DOHH2 (cell line): ENCODE results near the gene ZCCHC9.

Experiments
- H3F3A ChIP-seq: fragments of 200-600 bp; sonication (generic), shearing (Covaris generic); 2 replicates; pipeline ENCODE4 v1.6.0; 2016; ENCODE audit warnings: antibody characterized with exemption, mild to moderate bottlenecking; ENCODE audit not compliant: control insufficient read depth, insufficient read depth
- H3K27ac ChIP-seq: fragments of 200-600 bp; sonication (generic); 2 replicates; pipeline ENCODE4 v1.5.1; 2014; ENCODE audit warnings: low read depth, mild to moderate bottlenecking, low read length, moderate library complexity
- H3K27me3 ChIP-seq: fragments of 200-600 bp; sonication (generic); 2 replicates; pipeline ENCODE4 v1.6.1; 2014; ENCODE audit warnings: mild to moderate bottlenecking, low read length, mixed read lengths; ENCODE audit not compliant: control insufficient read depth
- H3K36me3 ChIP-seq: fragments of 200-600 bp; sonication (generic); 2 replicates; pipeline ENCODE4 v1.6.1; 2014; ENCODE audit warnings: mild to moderate bottlenecking, low read length, moderate library complexity, mixed read lengths; ENCODE audit not compliant: control insufficient read depth
- H3K4me1 ChIP-seq: fragments of 200-600 bp; sonication (generic); 2 replicates; pipeline ENCODE4 v1.6.1; 2014; ENCODE audit warnings: mild to moderate bottlenecking, low read length, mixed read lengths; ENCODE audit not compliant: control insufficient read depth
- H3K4me2 ChIP-seq: fragments of 200-600 bp; sonication (generic); 2 replicates; pipeline ENCODE4 v1.6.0; 2014; ENCODE audit warnings: mild to moderate bottlenecking, low read length, moderate library complexity
- H3K4me3 ChIP-seq: fragments of 200-600 bp; sonication (generic); 2 replicates; pipeline ENCODE4 v1.5.1; 2014; ENCODE audit warnings: mild to moderate bottlenecking, low read length, mixed read lengths
- H3K79me2 ChIP-seq: fragments of 200-600 bp; sonication (generic); 2 replicates; pipeline ENCODE4 v1.6.1; 2014; ENCODE audit warnings: mild to moderate bottlenecking, low read length, mixed read lengths; ENCODE audit not compliant: control insufficient read depth
- H3K9me2 ChIP-seq: fragments of 200-600 bp; sonication (generic); replicated peaks from 2 replicates; pipeline ENCODE4 v1.6.1; 2014; ENCODE audit warnings: mild to moderate bottlenecking, low read length, mixed read lengths; ENCODE audit not compliant: control insufficient read depth
- H3K9me3 ChIP-seq: fragments of 200-600 bp; sonication (generic); 2 replicates; pipeline ENCODE4 v1.6.1; 2014; ENCODE audit warnings: antibody characterized with exemption, low read length, mixed read lengths; ENCODE audit not compliant: control insufficient read depth, insufficient read depth
- H4K20me1 ChIP-seq: fragments of 200-600 bp; sonication (generic); 2 replicates; pipeline ENCODE4 v1.6.0; 2014; ENCODE audit warnings: low read depth, mild to moderate bottlenecking, antibody characterized with exemption, low read length, moderate library complexity; ENCODE audit not compliant: control insufficient read depth, insufficient read depth
- EZH2phosphoT487 ChIP-seq: fragments of 200-600 bp; sonication (generic); IDR thresholded peaks from 2 replicates; pipeline ENCODE4 v1.6.1; 2017; ENCODE audit warnings: borderline replicate concordance, mild to moderate bottlenecking, antibody characterized with exemption, low read length, moderate library complexity, mixed read lengths
- TF ChIP-seq, protein P1 (sequence below): fragments of 200-600 bp; sonication (generic); IDR thresholded peaks from one replicate; pipeline ENCODE4 v1.5.1; 2014; ENCODE audit warnings: antibody characterized with exemption, mild to moderate bottlenecking, low read depth, low read length; ENCODE audit not compliant: poor library complexity, severe bottlenecking

The ZCCHC9 gene

DNA sequence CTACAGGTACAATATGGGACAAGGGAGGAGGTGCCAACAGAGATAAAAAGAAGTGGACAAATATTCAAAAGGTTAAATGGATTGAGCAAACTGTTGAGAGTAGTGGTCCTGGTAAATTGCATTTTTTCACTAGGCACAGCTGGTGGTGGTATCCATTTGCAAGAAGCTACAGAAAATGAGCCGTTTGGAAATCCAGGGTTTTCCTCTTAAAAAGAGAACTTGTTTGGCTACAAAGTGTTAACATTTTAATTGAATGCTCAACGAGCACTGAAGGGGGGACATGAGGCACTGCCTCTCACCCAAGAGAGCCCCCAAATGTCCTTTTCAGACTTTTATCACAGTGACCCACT, 491 bp upstream of the ZCCHC9 start:
- Histone ChIP-seq H3K36me3 (peaks cover 19% of the 10 kb centered on the region), H3K9me3 (no peaks in the 10 kb centered on the region), H3K9me2 (no peaks in the 10 kb centered on the region), H3K4me1 (peaks cover 30% of the 10 kb centered on the region), H4K20me1 (no peaks in the 10 kb centered on the region), H3K4me3 (peak overlapping the region; percentile 96), H3K27ac (peak overlapping the region; percentile 40), H3F3A (no peaks in the 10 kb centered on the region; the same call in 1 of the 2 replicates), H3K27me3 (no peaks in the 10 kb centered on the region), H3K79me2 (peaks cover 64% of the 10 kb centered on the region), H3K4me2 (peak overlapping the region; percentile 71)
- no peak for TF ChIP-seq EZH2phosphoT487
- TF ChIP-seq, protein P1, sequence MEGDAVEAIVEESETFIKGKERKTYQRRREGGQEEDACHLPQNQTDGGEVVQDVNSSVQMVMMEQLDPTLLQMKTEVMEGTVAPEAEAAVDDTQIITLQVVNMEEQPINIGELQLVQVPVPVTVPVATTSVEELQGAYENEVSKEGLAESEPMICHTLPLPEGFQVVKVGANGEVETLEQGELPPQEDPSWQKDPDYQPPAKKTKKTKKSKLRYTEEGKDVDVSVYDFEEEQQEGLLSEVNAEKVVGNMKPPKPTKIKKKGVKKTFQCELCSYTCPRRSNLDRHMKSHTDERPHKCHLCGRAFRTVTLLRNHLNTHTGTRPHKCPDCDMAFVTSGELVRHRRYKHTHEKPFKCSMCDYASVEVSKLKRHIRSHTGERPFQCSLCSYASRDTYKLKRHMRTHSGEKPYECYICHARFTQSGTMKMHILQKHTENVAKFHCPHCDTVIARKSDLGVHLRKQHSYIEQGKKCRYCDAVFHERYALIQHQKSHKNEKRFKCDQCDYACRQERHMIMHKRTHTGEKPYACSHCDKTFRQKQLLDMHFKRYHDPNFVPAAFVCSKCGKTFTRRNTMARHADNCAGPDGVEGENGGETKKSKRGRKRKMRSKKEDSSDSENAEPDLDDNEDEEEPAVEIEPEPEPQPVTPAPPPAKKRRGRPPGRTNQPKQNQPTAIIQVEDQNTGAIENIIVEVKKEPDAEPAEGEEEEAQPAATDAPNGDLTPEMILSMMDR, result no peak

DNA sequence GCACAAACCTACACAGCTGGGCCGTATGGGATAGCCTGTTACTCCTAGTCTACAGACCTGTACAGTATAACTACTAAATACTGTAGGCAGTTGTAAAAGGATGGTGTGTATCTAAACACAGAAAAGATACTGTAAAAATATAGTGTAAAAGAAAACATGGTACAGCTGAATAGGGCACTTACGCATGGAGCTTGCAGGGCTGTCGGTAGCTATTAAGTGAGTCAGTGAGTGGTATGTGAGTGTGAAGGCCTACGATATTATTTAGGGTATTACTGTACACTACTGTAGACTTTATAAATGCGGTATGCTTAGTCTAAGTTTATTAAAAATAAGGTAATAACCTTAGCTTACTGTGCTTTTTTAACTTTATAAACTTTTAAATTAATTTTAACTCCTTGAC, 1.2 kb downstream of the ZCCHC9 start:
- H3K36me3 ChIP-seq, result peaks cover 19% of the 10 kb centered on the region
- H3F3A ChIP-seq, result no peaks in the 10 kb centered on the region; the same call in 1 of the 2 replicates
- peaks cover 30% of the 10 kb centered on the region for H3K4me1 ChIP-seq
- no peaks in the 10 kb centered on the region for H3K9me3 ChIP-seq
- peak overlapping the region; percentile 71 for H3K4me2 ChIP-seq
- H3K4me3 ChIP-seq, result peak overlapping the region; percentile 96
- no peaks in the 10 kb centered on the region for H4K20me1 ChIP-seq
- no peaks in the 10 kb centered on the region for H3K27me3 ChIP-seq
- H3K27ac ChIP-seq, result no peak overlapping the region
- peaks cover 56% of the 10 kb centered on the region for H3K79me2 ChIP-seq
- TF ChIP-seq, protein P1, result no peak
- TF ChIP-seq EZH2phosphoT487, result no peak
- no peaks in the 10 kb centered on the region for H3K9me2 ChIP-seq

DNA sequence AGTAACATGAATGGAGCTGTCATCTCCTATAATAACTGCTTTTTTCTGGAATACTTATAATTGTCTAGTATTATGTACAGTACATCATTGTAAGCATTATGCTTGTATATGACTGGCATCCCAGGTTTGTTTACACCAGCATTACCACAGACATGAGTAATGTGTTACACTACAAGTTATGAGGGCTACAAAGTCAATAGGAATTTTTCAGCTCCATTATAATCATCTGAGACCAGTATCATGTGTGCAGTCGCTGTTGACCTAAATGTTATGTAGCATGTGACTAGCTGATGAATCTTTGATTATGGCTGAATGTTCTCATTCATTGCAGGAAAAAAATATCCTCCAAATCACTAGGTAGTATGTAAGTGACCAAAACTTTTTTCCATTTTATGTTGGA, 2.2 kb downstream of the ZCCHC9 start:
- H3K27me3 ChIP-seq, result no peaks in the 10 kb centered on the region
- H3K9me2 ChIP-seq, result no peaks in the 10 kb centered on the region
- H3K27ac ChIP-seq, result no peak overlapping the region
- H3K36me3 ChIP-seq, result peaks cover 18% of the 10 kb centered on the region
- no peak overlapping the region for H3K4me3 ChIP-seq
- no peaks in the 10 kb centered on the region; the same call in 1 of the 2 replicates for H3F3A ChIP-seq
- H3K4me2 ChIP-seq, result no peak overlapping the region
- H3K4me1 ChIP-seq, result peaks cover 26% of the 10 kb centered on the region
- no peaks in the 10 kb centered on the region for H3K9me3 ChIP-seq
- no peaks in the 10 kb centered on the region for H4K20me1 ChIP-seq
- peaks cover 48% of the 10 kb centered on the region for H3K79me2 ChIP-seq
- no peak for TF ChIP-seq EZH2phosphoT487
- TF ChIP-seq, protein P1, result no peak
